Measurements from ENCODE around the gene VPS45.

DNA sequence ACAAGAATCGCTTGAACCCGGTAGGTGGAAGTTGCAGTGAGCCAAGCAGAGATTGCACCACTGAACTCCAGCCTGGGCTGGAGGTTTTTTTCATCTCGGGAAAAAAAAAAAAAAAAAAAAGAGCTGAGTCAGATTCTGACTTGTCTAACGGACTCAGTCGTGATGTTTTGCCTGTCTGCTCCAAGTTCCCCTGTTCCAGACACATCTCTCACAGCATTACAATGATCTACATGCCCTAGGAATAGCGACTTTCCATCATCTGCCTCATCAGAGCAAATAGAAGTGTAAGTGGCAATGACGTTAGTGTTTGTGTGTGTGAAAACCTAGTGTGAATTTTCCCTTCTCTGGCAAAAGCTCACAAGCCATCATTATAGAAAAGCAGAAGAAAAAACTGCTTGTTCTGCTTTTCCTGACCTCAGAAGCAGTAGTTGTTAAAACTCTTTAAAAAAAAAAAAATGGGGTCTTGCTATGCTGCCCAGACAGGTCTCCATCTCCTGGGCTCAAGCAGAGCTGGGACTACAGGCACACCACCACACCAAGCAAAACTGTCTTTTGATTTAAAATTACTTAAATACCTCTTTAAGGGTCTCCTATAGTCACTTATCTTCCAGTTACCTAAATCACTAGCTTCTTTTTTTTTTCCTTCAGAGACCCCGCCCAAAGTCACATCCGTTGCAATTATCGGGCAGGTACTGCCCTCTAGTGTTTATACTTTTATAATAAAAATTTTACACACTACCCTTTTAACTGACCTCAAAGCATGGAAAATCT is 119.4 kb downstream of the VPS45 start:
- TF ChIP-seq CTCF (CRISPR knock-in tag; IDR thresholded peaks at IDR 0.05) (peak; percentile 52), FOXP4 (CRISPR knock-in tag; IDR thresholded peaks at IDR 0.05) (no peak), ZNF207 (IDR thresholded peaks at IDR 0.05; ENCODE audit: borderline replicate concordance) (no peak), ZNF780A (CRISPR knock-in tag; IDR thresholded peaks at IDR 0.05) (no peak), RFX5 (IDR thresholded peaks at IDR 0.05; ENCODE audit: low read depth, low read length) (no peak), ZNF652 (CRISPR knock-in tag; IDR thresholded peaks at IDR 0.05; ENCODE audit: borderline replicate concordance, low read depth) (no peak), ZFX (CRISPR knock-in tag; IDR thresholded peaks at IDR 0.05; ENCODE audit: low read depth) (no peak), ZFP37 (CRISPR knock-in tag; IDR thresholded peaks at IDR 0.05; ENCODE audit: borderline replicate concordance) (no peak), KLF6 (CRISPR knock-in tag; IDR thresholded peaks at IDR 0.05) (no peak), MLX (CRISPR knock-in tag; IDR thresholded peaks at IDR 0.05) (no peak), ZNF274 (CRISPR knock-in tag; IDR thresholded peaks at IDR 0.05) (no peak), JUNB (CRISPR knock-in tag; IDR thresholded peaks at IDR 0.05; ENCODE audit: borderline replicate concordance) (no peak)
- TF ChIP-seq, protein P1, sequence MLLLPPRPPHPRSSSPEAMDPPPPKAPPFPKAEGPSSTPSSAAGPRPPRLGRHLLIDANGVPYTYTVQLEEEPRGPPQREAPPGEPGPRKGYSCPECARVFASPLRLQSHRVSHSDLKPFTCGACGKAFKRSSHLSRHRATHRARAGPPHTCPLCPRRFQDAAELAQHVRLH (CRISPR knock-in tag; IDR thresholded peaks at IDR 0.05; ENCODE audit: borderline replicate concordance, low read depth): no peak

Data from HepG2 (cell line).